Measurements from ENCODE around the gene SPDYE16.
"Not testable (repeated sequence)": the region's sequence is repeated elsewhere in the genome, so short reads cannot be mapped to it uniquely, and the experiment has no call there.

DNA sequence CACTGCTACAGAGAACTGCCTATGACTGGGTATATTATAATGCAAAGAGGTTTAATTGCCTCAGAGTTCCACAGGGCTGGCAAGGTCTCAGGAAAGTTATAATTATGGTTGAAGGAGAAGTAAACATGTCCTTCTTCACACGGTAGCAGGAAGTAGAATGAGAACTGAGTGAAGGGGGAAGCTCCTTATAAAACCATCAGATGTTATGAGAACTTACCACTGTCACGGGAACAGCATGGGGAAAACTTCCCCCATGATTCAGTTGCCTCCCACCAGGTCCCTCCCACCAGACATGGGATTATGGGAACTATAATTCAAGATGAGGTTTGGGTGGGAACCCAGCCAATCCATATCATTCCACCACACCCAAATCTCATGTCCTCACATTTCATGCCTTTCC lies 49.6 kb upstream of the SPDYE16 start:
- TF ChIP-seq, protein P1, sequence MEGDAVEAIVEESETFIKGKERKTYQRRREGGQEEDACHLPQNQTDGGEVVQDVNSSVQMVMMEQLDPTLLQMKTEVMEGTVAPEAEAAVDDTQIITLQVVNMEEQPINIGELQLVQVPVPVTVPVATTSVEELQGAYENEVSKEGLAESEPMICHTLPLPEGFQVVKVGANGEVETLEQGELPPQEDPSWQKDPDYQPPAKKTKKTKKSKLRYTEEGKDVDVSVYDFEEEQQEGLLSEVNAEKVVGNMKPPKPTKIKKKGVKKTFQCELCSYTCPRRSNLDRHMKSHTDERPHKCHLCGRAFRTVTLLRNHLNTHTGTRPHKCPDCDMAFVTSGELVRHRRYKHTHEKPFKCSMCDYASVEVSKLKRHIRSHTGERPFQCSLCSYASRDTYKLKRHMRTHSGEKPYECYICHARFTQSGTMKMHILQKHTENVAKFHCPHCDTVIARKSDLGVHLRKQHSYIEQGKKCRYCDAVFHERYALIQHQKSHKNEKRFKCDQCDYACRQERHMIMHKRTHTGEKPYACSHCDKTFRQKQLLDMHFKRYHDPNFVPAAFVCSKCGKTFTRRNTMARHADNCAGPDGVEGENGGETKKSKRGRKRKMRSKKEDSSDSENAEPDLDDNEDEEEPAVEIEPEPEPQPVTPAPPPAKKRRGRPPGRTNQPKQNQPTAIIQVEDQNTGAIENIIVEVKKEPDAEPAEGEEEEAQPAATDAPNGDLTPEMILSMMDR (IDR thresholded peaks at IDR 0.05) = not testable (repeated sequence)
- not testable (repeated sequence) for TF ChIP-seq POLR2A (IDR thresholded peaks at IDR 0.05)

Data from adrenal gland (tissue), 5 donors.